DOHH2 (cell line): ENCODE data around the gene CSF1.

Source experiments
- EZH2phosphoT487 ChIP-seq: fragments of 200-600 bp; sonication (generic); IDR thresholded peaks from 2 replicates; pipeline ENCODE4 v1.6.1; 2017; ENCODE audit warnings: borderline replicate concordance, mild to moderate bottlenecking, antibody characterized with exemption, low read length, moderate library complexity, mixed read lengths
- TF ChIP-seq, protein P1 (sequence below): fragments of 200-600 bp; sonication (generic); IDR thresholded peaks from one replicate; pipeline ENCODE4 v1.5.1; 2014; ENCODE audit warnings: antibody characterized with exemption, mild to moderate bottlenecking, low read depth, low read length; ENCODE audit not compliant: poor library complexity, severe bottlenecking

DNA sequence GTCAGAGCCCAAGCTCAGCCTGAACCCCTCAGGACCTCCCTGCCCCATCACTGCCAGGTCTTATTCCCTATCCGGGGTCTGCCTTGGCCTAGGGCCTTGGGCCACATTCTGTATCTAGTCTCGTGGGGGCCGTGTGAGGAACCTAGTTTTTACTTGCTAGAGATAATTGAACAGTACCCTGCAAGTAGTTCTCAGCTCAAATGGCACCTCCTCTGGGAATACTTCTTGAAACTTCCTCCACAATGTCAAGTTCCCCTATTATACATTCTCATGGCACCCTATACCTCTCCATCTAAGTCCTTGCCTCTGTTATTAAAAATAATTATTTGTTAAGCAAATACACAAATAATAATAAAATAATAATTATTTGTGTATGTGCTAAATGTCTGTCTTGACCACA, 32.9 kb upstream of the CSF1 start:
- no peak for TF ChIP-seq EZH2phosphoT487
- TF ChIP-seq, protein P1, sequence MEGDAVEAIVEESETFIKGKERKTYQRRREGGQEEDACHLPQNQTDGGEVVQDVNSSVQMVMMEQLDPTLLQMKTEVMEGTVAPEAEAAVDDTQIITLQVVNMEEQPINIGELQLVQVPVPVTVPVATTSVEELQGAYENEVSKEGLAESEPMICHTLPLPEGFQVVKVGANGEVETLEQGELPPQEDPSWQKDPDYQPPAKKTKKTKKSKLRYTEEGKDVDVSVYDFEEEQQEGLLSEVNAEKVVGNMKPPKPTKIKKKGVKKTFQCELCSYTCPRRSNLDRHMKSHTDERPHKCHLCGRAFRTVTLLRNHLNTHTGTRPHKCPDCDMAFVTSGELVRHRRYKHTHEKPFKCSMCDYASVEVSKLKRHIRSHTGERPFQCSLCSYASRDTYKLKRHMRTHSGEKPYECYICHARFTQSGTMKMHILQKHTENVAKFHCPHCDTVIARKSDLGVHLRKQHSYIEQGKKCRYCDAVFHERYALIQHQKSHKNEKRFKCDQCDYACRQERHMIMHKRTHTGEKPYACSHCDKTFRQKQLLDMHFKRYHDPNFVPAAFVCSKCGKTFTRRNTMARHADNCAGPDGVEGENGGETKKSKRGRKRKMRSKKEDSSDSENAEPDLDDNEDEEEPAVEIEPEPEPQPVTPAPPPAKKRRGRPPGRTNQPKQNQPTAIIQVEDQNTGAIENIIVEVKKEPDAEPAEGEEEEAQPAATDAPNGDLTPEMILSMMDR: no peak
